HepG2 (cell line): ENCODE results near the gene ASPHD1. TPM values are rescaled to one million over a fixed set of nuclear protein-coding genes. Genes with fewer than 3 reads are reported as not detected.

Source experiments
- ATF5 ChIP-seq: sonication (generic); formaldehyde crosslinking; IDR thresholded peaks from 2 replicates; pipeline ENCODE4 v1.4.0; 2020; ENCODE audit warnings: mild to moderate bottlenecking, low read depth, missing genetic modification reagents
- DR1 ChIP-seq: sonication (generic); formaldehyde crosslinking; IDR thresholded peaks from 2 replicates; pipeline ENCODE4 v1.8.0; 2021; ENCODE audit warnings: mild to moderate bottlenecking, missing genetic modification reagents, inconsistent platforms
- FOXO4 ChIP-seq: sonication (generic); formaldehyde crosslinking; conservative IDR thresholded peaks from 2 replicates; pipeline ENCODE4 v1.8.1; 2023; ENCODE audit warnings: missing genetic modification reagents
- HES4 ChIP-seq: sonication (generic); formaldehyde crosslinking; IDR thresholded peaks from 2 replicates; pipeline ENCODE4 v1.9.0; 2021; ENCODE audit warnings: mild to moderate bottlenecking, missing genetic modification reagents, borderline replicate concordance
- MAF1 ChIP-seq: sonication (generic); formaldehyde crosslinking; IDR thresholded peaks from 2 replicates; pipeline ENCODE4 v1.5.0; 2020; ENCODE audit warnings: missing genetic modification reagents, borderline replicate concordance
- NPAS2 ChIP-seq: sonication (generic); formaldehyde crosslinking; IDR thresholded peaks from 2 replicates; pipeline ENCODE4 v1.8.0; 2022; ENCODE audit warnings: mild to moderate bottlenecking, missing genetic modification reagents, borderline replicate concordance
- PRPF4 ChIP-seq: fragments of 200-400 bp; formaldehyde crosslinking; IDR thresholded peaks from 2 replicates; pipeline ENCODE4 v1.6.1; 2016; ENCODE audit warnings: low read length, low read depth; ENCODE audit not compliant: poor library complexity, severe bottlenecking
- RAD51 ChIP-seq: fragments of 450-650 bp; IDR thresholded peaks from 2 replicates; pipeline ENCODE4 v1.6.1; 2016; ENCODE audit warnings: borderline replicate concordance
- SIX4 ChIP-seq: sonication (generic); formaldehyde crosslinking; IDR thresholded peaks from 2 replicates; pipeline ENCODE4 v1.4.0; 2020; ENCODE audit warnings: missing genetic modification reagents
- ZHX1 ChIP-seq: sonication (generic); formaldehyde crosslinking; IDR thresholded peaks from 2 replicates; pipeline ENCODE4 v1.8.1; 2022; ENCODE audit warnings: low read depth, mild to moderate bottlenecking, missing genetic modification reagents
- ZNF512B ChIP-seq: sonication (generic); formaldehyde crosslinking; IDR thresholded peaks from 2 replicates; pipeline ENCODE4 v1.5.1; 2020; ENCODE audit warnings: missing genetic modification reagents, mild to moderate bottlenecking, borderline replicate concordance
- ZNF672 ChIP-seq: sonication (generic); formaldehyde crosslinking; IDR thresholded peaks from 2 replicates; pipeline ENCODE4 v1.8.1; 2022; ENCODE audit warnings: missing genetic modification reagents
- ZNF782 ChIP-seq: sonication (generic); formaldehyde crosslinking; IDR thresholded peaks from 2 replicates; pipeline ENCODE4 v1.4.0; 2020; ENCODE audit warnings: missing genetic modification reagents, mild to moderate bottlenecking, borderline replicate concordance
- ZNF883 ChIP-seq: sonication (generic); formaldehyde crosslinking; IDR thresholded peaks from 2 replicates; pipeline ENCODE4 v1.5.1; 2020; ENCODE audit warnings: mild to moderate bottlenecking, missing genetic modification reagents; ENCODE audit errors: not compliant biosample characterization
- polyA plus RNA-seq, 8 experiments: library from polyadenylated mRNA; depleted of rRNA in 3 of 8; stranded (reverse) in 7 of 8; unstranded in 1 of 8; fragments of >200 nt; fragmentation: Illumina TruSeq in 4 of 8; extraction: Trizol in 4 of 8; gene quantifications; 2 replicates each; pipeline versions ENCODE4 v1.2.1 to v1.2.3, GENCODE V29; 2011 to 2016; ENCODE audit warnings: low read depth in 4 of 8, missing spikeins in 1 of 8, mixed read lengths in 1 of 8; ENCODE audit not compliant: insufficient read depth in 1 of 8
- total RNA-seq, 5 experiments: library from RNA; depleted of rRNA; stranded (reverse); fragments of >200 nt; fragmentation: Illumina TruSeq; extraction: Trizol; gene quantifications; 2 replicates each; pipeline ENCODE4 v1.2.3, GENCODE V29; 2016; ENCODE audit warnings: low read depth in 1 of 5
- TF ChIP-seq, protein P1 (sequence below): sonication (generic); formaldehyde crosslinking; IDR thresholded peaks from 2 replicates; pipeline ENCODE4 v1.8.1; 2023; ENCODE audit warnings: mild to moderate bottlenecking, moderate library complexity, missing genetic modification reagents
- TF ChIP-seq, protein P2 (sequence below): sonication (generic); formaldehyde crosslinking; IDR thresholded peaks from 2 replicates; pipeline ENCODE4 v1.5.1; 2020; ENCODE audit warnings: missing genetic modification reagents, mild to moderate bottlenecking, borderline replicate concordance

The ASPHD1 gene
- total and polyA plus RNA-seq, 2 of the 13 experiments (the other 11 are each of a cell fraction or from before 2014, with no cell fraction given): 13.1 to 19.7 TPM

GRCh38 chr16:29891525-29892457 is 8.5 kb upstream of the ASPHD1 start (continued):
- TF ChIP-seq, protein P1, sequence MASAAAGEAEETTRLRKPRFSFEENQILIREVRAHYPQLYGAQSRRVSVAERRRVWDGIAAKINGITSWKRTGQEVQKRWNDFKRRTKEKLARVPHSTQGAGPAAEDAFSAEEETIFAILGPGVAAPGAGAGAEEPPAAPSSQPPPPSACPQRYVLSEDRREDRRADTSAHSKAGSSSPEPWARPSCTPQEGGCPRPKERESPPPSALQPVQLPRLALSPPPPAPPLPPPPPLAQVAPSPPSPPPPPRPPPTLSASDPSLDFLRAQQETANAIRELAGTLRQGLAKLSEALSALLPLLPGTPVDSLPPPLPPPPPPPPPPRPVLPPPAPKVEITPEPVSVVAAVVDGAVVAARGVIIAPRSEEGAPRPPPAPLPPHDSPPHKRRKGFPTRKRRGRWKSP (CRISPR knock-in tag): 0 out of 2 replicates have a peak, but pooled peaks have one; percentile 23
- TF ChIP-seq ZNF512B: no peak
- no peak for TF ChIP-seq FOXO4 (CRISPR knock-in tag)
- no peak for TF ChIP-seq NPAS2
- TF ChIP-seq ATF5 (CRISPR knock-in tag): no peak
- no peak for TF ChIP-seq PRPF4
- TF ChIP-seq MAF1 (CRISPR knock-in tag): no peak
- TF ChIP-seq ZNF782 (CRISPR knock-in tag): no peak
- no peak for TF ChIP-seq ZNF672 (CRISPR knock-in tag)
- TF ChIP-seq ZNF883: no peak
- no peak for TF ChIP-seq HES4
- TF ChIP-seq DR1 (CRISPR knock-in tag): no peak
- TF ChIP-seq, protein P2, sequence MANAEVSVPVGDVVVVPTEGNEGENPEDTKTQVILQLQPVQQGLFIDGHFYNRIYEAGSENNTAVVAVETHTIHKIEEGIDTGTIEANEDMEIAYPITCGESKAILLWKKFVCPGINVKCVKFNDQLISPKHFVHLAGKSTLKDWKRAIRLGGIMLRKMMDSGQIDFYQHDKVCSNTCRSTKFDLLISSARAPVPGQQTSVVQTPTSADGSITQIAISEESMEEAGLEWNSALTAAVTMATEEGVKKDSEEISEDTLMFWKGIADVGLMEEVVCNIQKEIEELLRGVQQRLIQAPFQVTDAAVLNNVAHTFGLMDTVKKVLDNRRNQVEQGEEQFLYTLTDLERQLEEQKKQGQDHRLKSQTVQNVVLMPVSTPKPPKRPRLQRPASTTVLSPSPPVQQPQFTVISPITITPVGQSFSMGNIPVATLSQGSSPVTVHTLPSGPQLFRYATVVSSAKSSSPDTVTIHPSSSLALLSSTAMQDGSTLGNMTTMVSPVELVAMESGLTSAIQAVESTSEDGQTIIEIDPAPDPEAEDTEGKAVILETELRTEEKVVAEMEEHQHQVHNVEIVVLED (CRISPR knock-in tag): peak; percentile 56; the same call in 1 of the 2 replicates
- no peak for TF ChIP-seq SIX4 (CRISPR knock-in tag)
- TF ChIP-seq ZHX1 (CRISPR knock-in tag): no peak
- TF ChIP-seq RAD51: no peak
